Calu3 (cell line): ENCODE results near the gene ERI2. TPM values are rescaled to one million over a fixed set of nuclear protein-coding genes. Genes with fewer than 3 reads are reported as not detected.

Experiments used
- Bru-seq: library from RNA; stranded (reverse); fragments of 400-500 nt; gene quantifications from one replicate; lab custom pipeline; 2021; lab: Mats Ljungman, UMichigan
- BruChase-seq, 2 experiments: library from RNA; stranded (reverse); fragments of 400-500 nt; gene quantifications; one replicate each; lab custom pipeline; 2021; lab: Mats Ljungman, UMichigan
- BruUV-seq: library from RNA; stranded (reverse); fragments of 400-500 nt; replicated peaks from 2 replicates; lab custom pipeline; 2021; lab: Mats Ljungman, UMichigan
- CTCF ChIA-PET: fragments of 300-600 bp; sonication (Branson Sonifier 250); formaldehyde crosslinking; loops from one replicate; lab custom pipeline; 2022; ENCODE audit warnings: antibody characterized with exemption; lab: Charles Lee
- DNase-seq: peaks from one replicate; pipeline ENCODE4 v3.0.0; 2022
- H3K27ac Mint-ChIP-seq: one replicate; pipeline ENCODE4 v1.8.0; 2022; ENCODE audit warnings: mixed read lengths; ENCODE audit not compliant: unreplicated experiment
- H3K27me3 Mint-ChIP-seq: one replicate; pipeline ENCODE4 v1.8.0; 2022; ENCODE audit warnings: mixed read lengths; ENCODE audit not compliant: unreplicated experiment
- H3K36me3 Mint-ChIP-seq: one replicate; pipeline ENCODE4 v1.8.0; 2022; ENCODE audit warnings: mild to moderate bottlenecking, moderate library complexity, mixed read lengths; ENCODE audit not compliant: insufficient read depth, unreplicated experiment
- H3K4me1 Mint-ChIP-seq: one replicate; pipeline ENCODE4 v1.8.0; 2022; ENCODE audit warnings: mild to moderate bottlenecking, low read depth, mixed read lengths; ENCODE audit not compliant: unreplicated experiment
- H3K4me3 Mint-ChIP-seq: one replicate; pipeline ENCODE4 v1.8.0; 2022; ENCODE audit warnings: mild to moderate bottlenecking, low read depth, moderate library complexity, mixed read lengths; ENCODE audit not compliant: unreplicated experiment
- H3K9me3 Mint-ChIP-seq: one replicate; pipeline ENCODE4 v1.8.0; 2022; ENCODE audit warnings: low read depth, mixed read lengths; ENCODE audit not compliant: unreplicated experiment
- intact Hi-C: fragments of 100-400 bp; cut with micrococcal nuclease; formaldehyde crosslinking; loops from one replicate; pipeline ENCODE4 v1.10.0; 2022; ENCODE audit not compliant: unreplicated experiment
- long read RNA-seq: library from polyadenylated mRNA; stranded (forward); transcript quantifications from one replicate; pipeline ENCODE4 v2.0.0, GENCODE V29; 2022
- total RNA-seq: library from RNA; stranded (reverse); gene quantifications from 2 replicates; pipeline ENCODE4 v1.2.3, GENCODE V29; 2022
- TF ChIP-seq, protein P1 (sequence below): fragments of 200-600 bp; IDR thresholded peaks from one replicate; pipeline ENCODE4 v1.8.0; 2022; ENCODE audit warnings: antibody characterized with exemption; ENCODE audit not compliant: unreplicated experiment

The ERI2 gene, protein sequence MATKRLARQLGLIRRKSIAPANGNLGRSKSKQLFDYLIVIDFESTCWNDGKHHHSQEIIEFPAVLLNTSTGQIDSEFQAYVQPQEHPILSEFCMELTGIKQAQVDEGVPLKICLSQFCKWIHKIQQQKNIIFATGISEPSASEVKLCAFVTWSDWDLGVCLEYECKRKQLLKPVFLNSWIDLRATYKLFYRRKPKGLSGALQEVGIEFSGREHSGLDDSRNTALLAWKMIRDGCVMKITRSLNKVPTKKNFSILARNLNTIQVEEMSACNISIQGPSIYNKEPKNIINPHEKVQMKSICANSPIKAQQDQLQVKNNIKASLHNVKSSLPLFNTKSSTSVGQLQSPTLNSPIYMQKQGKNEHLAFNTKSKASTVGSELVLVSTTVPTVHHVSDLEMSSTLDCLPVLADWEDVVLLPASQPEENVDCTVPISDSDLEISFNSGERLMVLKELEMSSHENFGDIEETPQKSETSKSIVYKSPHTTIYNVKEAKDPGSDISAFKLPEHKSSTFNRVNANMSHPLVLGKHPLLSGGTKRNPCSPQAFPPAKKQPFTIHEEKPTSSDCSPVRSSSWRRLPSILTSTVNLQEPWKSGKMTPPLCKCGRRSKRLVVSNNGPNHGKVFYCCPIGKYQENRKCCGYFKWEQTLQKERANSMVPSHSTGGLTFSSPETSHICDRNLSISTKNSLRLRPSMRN
- total RNA-seq (28.7 and 32.6 TPM in 2 replicates), Bru-seq, nascent RNA (percentile 59 among the genes with signal in this experiment), BruChase-seq, experiment 1, labeled RNA remaining after a 6-hour chase (percentile 57 among the genes with signal in this experiment), BruChase-seq, experiment 2, labeled RNA remaining after a 2-hour chase (percentile 60 among the genes with signal in this experiment)
- long read RNA-seq, transcript ERI2-215 (9 exons, 2,646 nt): major isoform, 5 of 48 reads
- long read RNA-seq, partial matches to known transcripts: 2 of 48 reads
- long read RNA-seq, other reads (novel, unspliced or antisense): 33 of 48 reads

DNA sequence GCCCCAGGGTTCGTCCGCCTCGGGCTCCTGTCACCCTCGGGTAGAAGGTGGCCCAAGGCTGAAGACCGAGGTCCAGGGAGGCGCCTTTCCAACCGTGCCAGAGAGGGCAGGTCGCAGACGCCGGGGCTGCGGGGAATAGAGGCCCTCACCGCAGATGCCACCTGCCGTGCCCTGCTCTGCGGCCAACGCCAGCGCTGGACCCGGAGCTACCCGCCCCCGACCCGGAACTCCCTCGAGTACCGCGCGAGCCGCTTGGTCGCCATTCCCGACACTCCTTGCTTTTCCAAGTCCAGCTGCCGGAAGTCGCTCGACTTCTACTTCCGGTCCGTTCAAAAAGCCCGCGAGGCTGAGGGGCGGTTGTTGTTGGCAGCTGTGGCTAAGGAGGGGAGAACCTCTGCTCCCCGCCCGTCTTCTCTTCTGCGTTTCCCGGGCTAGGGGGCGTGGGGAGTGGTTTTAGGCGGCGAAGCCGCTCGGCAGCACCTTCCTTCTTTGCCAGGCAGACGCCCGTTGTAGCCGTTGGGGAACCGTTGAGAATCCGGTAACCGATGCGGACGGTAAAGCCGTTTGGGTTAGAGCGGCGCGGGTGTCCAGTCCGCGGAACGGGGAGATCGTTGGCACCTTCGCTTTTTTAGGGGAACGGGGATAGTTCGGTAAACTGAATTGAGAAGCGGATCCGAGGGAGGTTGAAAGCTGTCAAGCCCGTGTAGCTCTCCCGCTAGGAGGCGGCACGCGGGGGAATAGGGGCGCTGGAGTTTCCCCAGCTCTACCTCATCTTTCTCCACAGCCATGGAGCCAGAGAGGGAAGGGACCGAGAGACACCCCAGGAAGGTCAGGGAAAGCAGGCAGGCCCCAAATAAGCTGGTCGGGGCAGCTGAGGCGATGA lies at the start of gene ERI2, which contains the start of gene REXO5:
Gene ERI2, minus strand, starts transcription at position 305 of the 883 bp plus-strand sequence. Its CDS starts 42 bp downstream, at position 263.
Gene REXO5, plus strand, starts transcription at position 360 of the 883 bp plus-strand sequence. Its CDS starts 427 bp downstream, at position 787.
- H3K27me3 Mint-ChIP-seq: no peaks in the 10 kb centered on the region
- CTCF ChIA-PET: interaction anchor here (0.6 to 1.7 kb wide), 9 partner anchors 32 to 495 kb away, joined by 3 to 11 read pairs (median 3); no protein-coding TSS in a partner anchor
- H3K4me3 Mint-ChIP-seq: peak within 1 kb of the TSS; percentile 84

DNA sequence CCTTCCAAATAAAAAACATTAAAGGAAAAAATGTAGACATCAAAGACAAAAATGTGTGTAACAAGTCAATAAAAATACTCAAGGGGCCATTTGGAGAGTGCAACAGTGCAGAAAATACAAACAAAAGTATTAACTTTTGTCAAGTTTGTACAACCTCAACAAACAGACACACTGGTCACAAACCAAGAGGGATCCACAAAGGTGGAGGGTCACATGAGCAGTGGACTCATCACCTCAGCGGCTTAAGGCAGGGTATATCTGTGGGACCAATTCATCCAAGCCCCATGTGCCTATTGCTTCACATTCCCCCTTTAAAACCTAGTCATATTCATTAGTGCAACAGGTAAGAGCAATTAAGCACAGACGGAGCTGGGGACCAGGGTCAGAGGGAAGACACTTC lies 48.7 kb upstream of the ERI2 start:
- Mint-ChIP-seq H3K9me3 (no peaks in the 10 kb centered on the region), H3K27ac (no peak overlapping the region), H3K4me1 (peaks cover 16% of the 10 kb centered on the region), H3K27me3 (no peaks in the 10 kb centered on the region), H3K36me3 (peaks cover 13% of the 10 kb centered on the region), H3K4me3 (no peak overlapping the region)
- intact Hi-C loops: loop anchor here (5.0 to 10.0 kb wide), 3 partner anchors 102 to 302 kb away; partner anchors contain the start of gene LDAF1
- no peak for DNase-seq
- no TSS peak for BruUV-seq
- CTCF ChIA-PET: interaction anchor here (1.2 to 1.6 kb wide), 2 partner anchors 11 to 84 kb away, joined by 3 read pairs; no protein-coding TSS in a partner anchor
- TF ChIP-seq, protein P1, sequence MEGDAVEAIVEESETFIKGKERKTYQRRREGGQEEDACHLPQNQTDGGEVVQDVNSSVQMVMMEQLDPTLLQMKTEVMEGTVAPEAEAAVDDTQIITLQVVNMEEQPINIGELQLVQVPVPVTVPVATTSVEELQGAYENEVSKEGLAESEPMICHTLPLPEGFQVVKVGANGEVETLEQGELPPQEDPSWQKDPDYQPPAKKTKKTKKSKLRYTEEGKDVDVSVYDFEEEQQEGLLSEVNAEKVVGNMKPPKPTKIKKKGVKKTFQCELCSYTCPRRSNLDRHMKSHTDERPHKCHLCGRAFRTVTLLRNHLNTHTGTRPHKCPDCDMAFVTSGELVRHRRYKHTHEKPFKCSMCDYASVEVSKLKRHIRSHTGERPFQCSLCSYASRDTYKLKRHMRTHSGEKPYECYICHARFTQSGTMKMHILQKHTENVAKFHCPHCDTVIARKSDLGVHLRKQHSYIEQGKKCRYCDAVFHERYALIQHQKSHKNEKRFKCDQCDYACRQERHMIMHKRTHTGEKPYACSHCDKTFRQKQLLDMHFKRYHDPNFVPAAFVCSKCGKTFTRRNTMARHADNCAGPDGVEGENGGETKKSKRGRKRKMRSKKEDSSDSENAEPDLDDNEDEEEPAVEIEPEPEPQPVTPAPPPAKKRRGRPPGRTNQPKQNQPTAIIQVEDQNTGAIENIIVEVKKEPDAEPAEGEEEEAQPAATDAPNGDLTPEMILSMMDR: no peak

More for the DNA sequence above, at the start of gene ERI2, which contains the start of gene REXO5:
- TF ChIP-seq, protein P1: peak; percentile 56
- Mint-ChIP-seq H3K9me3 (no peaks in the 10 kb centered on the region), H3K27ac (peak within 1 kb of the TSS; percentile 72), H3K4me1 (peaks cover 18% of the 10 kb centered on the region), H3K36me3 (peaks cover 32% of the 10 kb centered on the region)
- BruUV-seq: TSS peak; percentile 83
- peak; percentile 94 for DNase-seq
- intact Hi-C loops: loop anchor here (10.0 kb wide), 1 partner anchor 498 kb away; no protein-coding TSS in a partner anchor

DNA sequence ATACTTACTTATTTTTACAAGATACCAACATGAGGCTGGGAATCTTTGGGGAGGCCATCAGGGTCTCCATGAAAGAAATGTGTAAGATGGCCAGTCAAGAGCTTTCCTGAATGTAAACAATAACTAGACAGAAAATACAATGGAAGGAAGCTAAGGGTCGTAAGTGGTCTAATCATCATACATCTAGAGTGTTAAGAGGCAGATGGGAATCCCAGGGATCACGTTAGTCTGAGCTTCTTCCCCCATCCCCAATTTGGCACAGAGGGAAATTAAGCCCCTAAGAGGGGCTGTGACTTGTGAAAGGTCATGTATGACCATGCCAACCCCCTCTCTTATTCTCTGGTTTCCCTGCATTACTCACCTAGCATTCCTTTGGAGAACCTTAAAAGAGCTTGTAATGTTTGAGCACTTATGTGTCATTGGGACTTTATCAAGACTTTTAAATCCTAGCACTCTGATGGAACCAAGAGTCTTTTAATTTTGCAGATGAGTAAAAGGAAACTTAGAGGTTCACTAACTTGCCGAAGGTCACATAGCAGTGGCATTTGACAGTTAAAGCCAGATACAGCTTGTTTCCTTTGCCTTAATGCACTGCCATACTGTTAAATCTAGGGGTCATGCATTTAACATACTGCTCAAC lies 47.8 kb upstream of the ERI2 start:
- CTCF ChIA-PET: interaction anchor here (1.3 to 1.6 kb wide), 2 partner anchors 10 to 12 kb away, joined by 3 read pairs; no protein-coding TSS in a partner anchor
- H3K4me3 Mint-ChIP-seq: no peak overlapping the region

More for the DNA sequence above, 47.8 kb upstream of the ERI2 start:
- Mint-ChIP-seq H3K36me3 (peaks cover 5% of the 10 kb centered on the region), H3K27ac (no peak overlapping the region), H3K4me1 (peaks cover 16% of the 10 kb centered on the region), H3K9me3 (no peaks in the 10 kb centered on the region), H3K27me3 (no peaks in the 10 kb centered on the region)
- TF ChIP-seq, protein P1: no peak
- no TSS peak for BruUV-seq
- DNase-seq: no peak
- intact Hi-C loops: loop anchor here (5.0 to 10.0 kb wide), 3 partner anchors 103 to 303 kb away; partner anchors contain the start of gene LDAF1
